IMR-90 (cell line): ENCODE measurements around the gene CENPP. TPM values are rescaled to one million over a fixed set of nuclear protein-coding genes. Genes with fewer than 3 reads are reported as not detected.
A peak's percentile ranks its signal among the peaks of the same experiment; 100 is the strongest.

Source experiments
- ATAC-seq: fragments of 200-7000 bp; cut with Tn5 transposase; 2 replicates; pipeline ENCODE4 v1.9.1; 2020; ENCODE audit warnings: low read depth, mild to moderate bottlenecking, moderate library complexity
- BruUV-seq: library from RNA; stranded (reverse); fragments of 400-500 nt; replicated peaks from 2 replicates; lab custom pipeline; 2021; lab: Mats Ljungman, UMichigan
- CTCF ChIA-PET: fragments of 300-600 bp; formaldehyde crosslinking; extraction: SDS; loops from one replicate; lab custom pipeline; 2021; ENCODE audit warnings: antibody characterized with exemption; lab: Yijun Ruan, JAX
- POLR2A ChIA-PET: fragments of 300-600 bp; sonication (Branson Sonifier 250); formaldehyde crosslinking; loops from one replicate; lab custom pipeline; 2022; ENCODE audit warnings: antibody characterized with exemption; ENCODE audit not compliant: unreplicated experiment; lab: Charles Lee
- DNase-seq: peaks from one replicate; pipeline ENCODE4 v3.0.0; 2013
- H2AFZ ChIP-seq: replicated peaks from 2 replicates; pipeline ENCODE3; 2013; ENCODE audit warnings: low read length, mild to moderate bottlenecking; ENCODE audit not compliant: poor library complexity
- H2AK5ac ChIP-seq: 2 replicates; pipeline ENCODE4 v1.6.1; 2013; ENCODE audit warnings: low read depth, low read length, inconsistent platforms
- H2AK9ac ChIP-seq: replicated peaks from 2 replicates; pipeline ENCODE3; 2013; ENCODE audit warnings: mild to moderate bottlenecking, low read depth, low read length, moderate library complexity; ENCODE audit not compliant: poor library complexity
- H2BK120ac ChIP-seq: 2 replicates; pipeline ENCODE4 v1.6.1; 2013; ENCODE audit warnings: low read depth, low read length, inconsistent platforms
- H2BK15ac ChIP-seq: 3 replicates; pipeline ENCODE4 v1.6.1; 2013; ENCODE audit warnings: low read depth, low read length, inconsistent platforms
- H2BK20ac ChIP-seq: 2 replicates; pipeline ENCODE4 v1.6.1; 2013; ENCODE audit warnings: low read depth, mild to moderate bottlenecking, inconsistent platforms, low read length, moderate library complexity
- H2BK5ac ChIP-seq: 2 replicates; pipeline ENCODE4 v1.6.1; 2013; ENCODE audit warnings: mild to moderate bottlenecking, low read depth, low read length, inconsistent platforms; ENCODE audit not compliant: poor library complexity, severe bottlenecking
- H3K14ac ChIP-seq: replicated peaks from 2 replicates; pipeline ENCODE4 v1.6.1; 2013; ENCODE audit warnings: low read depth, low read length, inconsistent platforms
- H3K18ac ChIP-seq: 2 replicates; pipeline ENCODE4 v1.6.1; 2013; ENCODE audit warnings: low read depth, low read length, control low read depth
- H3K23ac ChIP-seq: 2 replicates; pipeline ENCODE4 v1.6.1; 2013; ENCODE audit warnings: low read depth, low read length, inconsistent platforms
- H3K27ac ChIP-seq: 2 replicates; pipeline ENCODE4 v1.5.1; 2013; ENCODE audit warnings: mild to moderate bottlenecking, control low read depth, low read length; ENCODE audit not compliant: insufficient read depth
- H3K27me3 ChIP-seq: 2 replicates; pipeline ENCODE4 v1.6.1; 2013; ENCODE audit warnings: low read length; ENCODE audit not compliant: control insufficient read depth, insufficient read depth
- H3K36me3 ChIP-seq: 2 replicates; pipeline ENCODE4 v1.6.1; 2013; ENCODE audit warnings: low read length, mixed read lengths; ENCODE audit not compliant: control insufficient read depth, insufficient read depth
- H3K4ac ChIP-seq: 2 replicates; pipeline ENCODE4 v1.6.1; 2013; ENCODE audit warnings: low read depth, low read length, inconsistent platforms
- H3K4me1 ChIP-seq: 2 replicates; pipeline ENCODE4 v1.6.1; 2013; ENCODE audit warnings: low read length, mixed read lengths; ENCODE audit not compliant: control insufficient read depth, insufficient read depth
- H3K4me2 ChIP-seq: 2 replicates; pipeline ENCODE4 v1.6.1; 2013; ENCODE audit warnings: low read depth, mild to moderate bottlenecking, control low read depth, low read length, moderate library complexity
- H3K4me3 ChIP-seq: 2 replicates; pipeline ENCODE4 v1.5.1; 2013; ENCODE audit warnings: low read depth, mild to moderate bottlenecking, control low read depth, low read length, moderate library complexity; ENCODE audit not compliant: insufficient read depth
- H3K56ac ChIP-seq: 2 replicates; pipeline ENCODE4 v1.6.1; 2013; ENCODE audit warnings: low read length, inconsistent platforms; ENCODE audit not compliant: insufficient read depth; ENCODE audit errors: extremely low read depth
- H3K79me1 ChIP-seq, 2 experiments: 2 replicates each; pipeline ENCODE4 v1.6.1; 2013; ENCODE audit warnings: low read length in 2 of 2, inconsistent platforms in 1 of 2, low read depth in 1 of 2
- H3K9ac ChIP-seq: 2 replicates; pipeline ENCODE4 v1.6.1; 2013; ENCODE audit warnings: low read depth, low read length, control low read depth
- H3K9me1 ChIP-seq: 2 replicates; pipeline ENCODE4 v1.6.1; 2013; ENCODE audit warnings: low read length, inconsistent platforms; ENCODE audit not compliant: insufficient read depth
- H3K9me3 ChIP-seq: 2 replicates; pipeline ENCODE4 v1.6.1; 2013; ENCODE audit warnings: low read length; ENCODE audit not compliant: control insufficient read depth, insufficient read depth
- H4K20me1 ChIP-seq: 2 replicates; pipeline ENCODE4 v1.6.1; 2013; ENCODE audit warnings: low read length, inconsistent platforms; ENCODE audit not compliant: insufficient read depth
- H4K5ac ChIP-seq: 2 replicates; pipeline ENCODE4 v1.6.1; 2013; ENCODE audit warnings: mild to moderate bottlenecking, low read depth, low read length, control low read depth
- H4K8ac ChIP-seq, 2 experiments: 2 replicates each; pipeline ENCODE4 v1.6.1; 2013; ENCODE audit warnings: low read depth in 2 of 2, low read length in 2 of 2, control low read depth in 1 of 2, inconsistent platforms in 1 of 2
- H4K91ac ChIP-seq: 2 replicates; pipeline ENCODE4 v1.6.1; 2013; ENCODE audit warnings: low read depth, low read length, inconsistent platforms; ENCODE audit not compliant: insufficient read depth
- BHLHE40 ChIP-seq: fragments of 150-350 bp; IDR thresholded peaks from 2 replicates; pipeline ENCODE4 v1.6.1; 2016; ENCODE audit warnings: mild to moderate bottlenecking, low read depth, low read length
- CEBPB ChIP-seq: IDR thresholded peaks from 2 replicates; pipeline ENCODE4 v1.6.1; 2012; ENCODE audit warnings: low read depth, low read length, improper control_type of control experiment
- CHD1 ChIP-seq: IDR thresholded peaks from 2 replicates; pipeline ENCODE4 v1.6.1; 2012; ENCODE audit warnings: low read depth, low read length, improper control_type of control experiment
- FOS ChIP-seq: fragments of 150-350 bp; IDR thresholded peaks from 2 replicates; pipeline ENCODE4 v1.6.1; 2016; ENCODE audit warnings: low read depth, low read length
- MAZ ChIP-seq: IDR thresholded peaks from 2 replicates; pipeline ENCODE4 v1.6.1; 2012; ENCODE audit warnings: low read depth, mild to moderate bottlenecking, low read length, improper control_type of control experiment, moderate library complexity, borderline replicate concordance
- MXI1 ChIP-seq: IDR thresholded peaks from 2 replicates; pipeline ENCODE4 v1.6.1; 2012; ENCODE audit warnings: low read depth, mild to moderate bottlenecking, low read length, moderate library complexity, borderline replicate concordance
- NFE2L2 ChIP-seq: fragments of 150-350 bp; IDR thresholded peaks from 2 replicates; pipeline ENCODE4 v1.6.1; 2016; ENCODE audit warnings: low read depth, mild to moderate bottlenecking, low read length
- POLR2A ChIP-seq: IDR thresholded peaks from 2 replicates; pipeline ENCODE4 v1.6.1; 2012; ENCODE audit warnings: mild to moderate bottlenecking, low read depth, low read length
- RAD21 ChIP-seq: IDR thresholded peaks from 2 replicates; pipeline ENCODE4 v1.6.1; 2012; ENCODE audit warnings: low read length, improper control_type of control experiment
- RCOR1 ChIP-seq: IDR thresholded peaks from 2 replicates; pipeline ENCODE4 v1.6.1; 2012; ENCODE audit warnings: mild to moderate bottlenecking, low read length, improper control_type of control experiment; ENCODE audit not compliant: insufficient replicate concordance
- RFX5 ChIP-seq: IDR thresholded peaks from 2 replicates; pipeline ENCODE4 v1.8.0; 2012; ENCODE audit warnings: low read depth, mild to moderate bottlenecking, low read length, moderate library complexity
- SMC3 ChIP-seq: fragments of 150-350 bp; IDR thresholded peaks from 2 replicates; pipeline ENCODE4 v1.6.1; 2016; ENCODE audit warnings: low read depth, mild to moderate bottlenecking, antibody characterized with exemption, low read length, moderate library complexity
- WGBS, 2 experiments: methylation state at CpG; one replicate each; pipeline versions ENCODE4 v1.1.5 to v1.1.7; 2013; ENCODE audit warnings: missing lambda C conversion rate in 2 of 2; ENCODE audit not compliant: insufficient read length in 1 of 2; ENCODE audit errors: extremely low coverage in 2 of 2; 5-methylcytosine and 5-hydroxymethylcytosine counted together
- dilution Hi-C: fragments of 300-500 bp; cut with HindIII; formaldehyde crosslinking; loops from one replicate; pipeline ENCODE4 v1.14.3; 2018; ENCODE audit warnings: low sequenced_read_pairs; ENCODE audit not compliant: unreplicated experiment
- in situ Hi-C: fragments of 300-500 bp; cut with MboI; formaldehyde crosslinking; loops from 3 replicates; pipeline ENCODE4 v1.14.3; 2019; ENCODE audit warnings: low sequenced_read_pairs, inconsistent platforms, mixed read lengths
- intact Hi-C: fragments of 100-400 bp; cut with micrococcal nuclease; formaldehyde crosslinking; loops from 2 replicates; pipeline ENCODE4 v1.10.0; 2022
- polyA plus RNA-seq, 3 experiments: library from polyadenylated mRNA; depleted of rRNA; stranded (reverse); fragments of >200 nt; gene quantifications; 2 replicates each; pipeline ENCODE4 v1.2.3, GENCODE V29; 2012; ENCODE audit warnings: low replicate concordance in 1 of 3
- total RNA-seq: library from RNA; depleted of rRNA; stranded (reverse); fragments of >200 nt; gene quantifications from 2 replicates; pipeline ENCODE4 v1.2.3, GENCODE V29; 2012
- TF ChIP-seq, protein P1 (sequence below): conservative IDR thresholded peaks from 2 replicates; pipeline ENCODE4 v1.5.1; 2012; ENCODE audit warnings: mild to moderate bottlenecking, low read depth, low read length, improper control_type of control experiment
- TF ChIP-seq, protein P2 (sequence below): fragments of 150-350 bp; IDR thresholded peaks from 2 replicates; pipeline ENCODE4 v1.6.1; 2016; ENCODE audit warnings: low read depth, mild to moderate bottlenecking, low read length, moderate library complexity, borderline replicate concordance
- TF ChIP-seq, protein P3 (sequence below): fragments of 150-350 bp; IDR thresholded peaks from 2 replicates; pipeline ENCODE4 v1.6.1; 2017; ENCODE audit warnings: mild to moderate bottlenecking, antibody characterized with exemption, low read length, low read depth

The CENPP gene
- total and polyA plus RNA-seq, 2 of the 4 experiments (the other 2 are of a cell fraction) = 1.4 to 2.0 TPM

DNA sequence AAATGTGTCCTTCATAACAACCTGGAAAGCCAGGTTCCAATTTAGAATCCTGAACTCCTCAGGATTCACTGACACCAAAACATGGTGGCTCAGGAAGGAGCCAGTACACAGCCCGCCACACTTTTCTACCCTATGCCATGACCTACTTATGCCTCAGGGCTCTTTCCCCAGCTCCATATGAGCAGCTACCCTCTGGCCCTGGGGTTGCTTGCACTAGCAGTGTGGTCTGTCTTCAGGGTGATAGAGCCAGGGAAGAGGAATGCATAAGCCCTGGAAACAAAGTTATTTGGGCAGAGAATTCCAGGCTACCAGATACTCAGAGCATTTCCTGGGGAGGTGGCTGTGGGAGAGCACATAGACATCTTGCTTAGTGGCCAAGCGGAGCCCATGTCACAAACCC lies 225.0 kb downstream of the CENPP start:
- Histone ChIP-seq H4K8ac (no peak overlapping the region), H2BK5ac (no peak overlapping the region), H3K27me3 (no peaks in the 10 kb centered on the region), H2AK5ac (no peak overlapping the region), H4K20me1 (no peaks in the 10 kb centered on the region), H2BK15ac (no peak overlapping the region), H3K23ac (no peak overlapping the region), H2AK9ac (no peak overlapping the region), H3K79me1 (no peaks in the 10 kb centered on the region), H3K27ac (no peak overlapping the region), H3K36me3 (no peaks in the 10 kb centered on the region), H3K4me2 (no peak overlapping the region), H4K5ac (no peak overlapping the region), H2BK20ac (no peak overlapping the region), H2BK120ac (no peak overlapping the region), H3K4me3 (no peak overlapping the region), H3K9me3 (no peaks in the 10 kb centered on the region), H4K91ac (no peak overlapping the region), H3K4me1 (no peaks in the 10 kb centered on the region), H3K18ac (no peak overlapping the region), H3K4ac (no peak overlapping the region), H3K14ac (no peak overlapping the region), H2AFZ (no peak overlapping the region), H3K9me1 (no peaks in the 10 kb centered on the region), H3K9ac (no peak overlapping the region), H3K56ac (no peak overlapping the region)
- in situ Hi-C loops = no loop called here
- TF ChIP-seq SMC3 (no peak), RCOR1 (no peak), FOS (no peak), NFE2L2 (no peak), POLR2A (no peak), MAZ (no peak), RAD21 (no peak), BHLHE40 (no peak), MXI1 (no peak), CHD1 (no peak), CEBPB (no peak), RFX5 (no peak)
- TF ChIP-seq, protein P1, sequence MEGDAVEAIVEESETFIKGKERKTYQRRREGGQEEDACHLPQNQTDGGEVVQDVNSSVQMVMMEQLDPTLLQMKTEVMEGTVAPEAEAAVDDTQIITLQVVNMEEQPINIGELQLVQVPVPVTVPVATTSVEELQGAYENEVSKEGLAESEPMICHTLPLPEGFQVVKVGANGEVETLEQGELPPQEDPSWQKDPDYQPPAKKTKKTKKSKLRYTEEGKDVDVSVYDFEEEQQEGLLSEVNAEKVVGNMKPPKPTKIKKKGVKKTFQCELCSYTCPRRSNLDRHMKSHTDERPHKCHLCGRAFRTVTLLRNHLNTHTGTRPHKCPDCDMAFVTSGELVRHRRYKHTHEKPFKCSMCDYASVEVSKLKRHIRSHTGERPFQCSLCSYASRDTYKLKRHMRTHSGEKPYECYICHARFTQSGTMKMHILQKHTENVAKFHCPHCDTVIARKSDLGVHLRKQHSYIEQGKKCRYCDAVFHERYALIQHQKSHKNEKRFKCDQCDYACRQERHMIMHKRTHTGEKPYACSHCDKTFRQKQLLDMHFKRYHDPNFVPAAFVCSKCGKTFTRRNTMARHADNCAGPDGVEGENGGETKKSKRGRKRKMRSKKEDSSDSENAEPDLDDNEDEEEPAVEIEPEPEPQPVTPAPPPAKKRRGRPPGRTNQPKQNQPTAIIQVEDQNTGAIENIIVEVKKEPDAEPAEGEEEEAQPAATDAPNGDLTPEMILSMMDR = no peak
- TF ChIP-seq, protein P2, sequence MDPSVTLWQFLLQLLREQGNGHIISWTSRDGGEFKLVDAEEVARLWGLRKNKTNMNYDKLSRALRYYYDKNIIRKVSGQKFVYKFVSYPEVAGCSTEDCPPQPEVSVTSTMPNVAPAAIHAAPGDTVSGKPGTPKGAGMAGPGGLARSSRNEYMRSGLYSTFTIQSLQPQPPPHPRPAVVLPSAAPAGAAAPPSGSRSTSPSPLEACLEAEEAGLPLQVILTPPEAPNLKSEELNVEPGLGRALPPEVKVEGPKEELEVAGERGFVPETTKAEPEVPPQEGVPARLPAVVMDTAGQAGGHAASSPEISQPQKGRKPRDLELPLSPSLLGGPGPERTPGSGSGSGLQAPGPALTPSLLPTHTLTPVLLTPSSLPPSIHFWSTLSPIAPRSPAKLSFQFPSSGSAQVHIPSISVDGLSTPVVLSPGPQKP = no peak
- TF ChIP-seq, protein P3, sequence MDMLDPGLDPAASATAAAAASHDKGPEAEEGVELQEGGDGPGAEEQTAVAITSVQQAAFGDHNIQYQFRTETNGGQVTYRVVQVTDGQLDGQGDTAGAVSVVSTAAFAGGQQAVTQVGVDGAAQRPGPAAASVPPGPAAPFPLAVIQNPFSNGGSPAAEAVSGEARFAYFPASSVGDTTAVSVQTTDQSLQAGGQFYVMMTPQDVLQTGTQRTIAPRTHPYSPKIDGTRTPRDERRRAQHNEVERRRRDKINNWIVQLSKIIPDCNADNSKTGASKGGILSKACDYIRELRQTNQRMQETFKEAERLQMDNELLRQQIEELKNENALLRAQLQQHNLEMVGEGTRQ = no peak
- CTCF ChIA-PET = no interaction called here
- intact Hi-C loops = no loop called here
- ATAC-seq (0 out of 2 replicates have a peak, but pooled peaks have one; percentile 32), DNase-seq (no peak)
- no TSS peak for BruUV-seq
- 100% methylated on average over 1 of the region's 2 CpGs; no CpG with 5 or more reads in 1 of the 2 experiments for WGBS, 2 experiments
- dilution Hi-C loops = no loop called here
- POLR2A ChIA-PET = no interaction called here
